Measurements from ENCODE around the gene AAK1. TPM values are rescaled to one million over a fixed set of nuclear protein-coding genes. Genes with fewer than 3 reads are reported as not detected.

The AAK1 gene
- total RNA-seq, 1 donor from 2014 or later: 72.6 TPM

DNA sequence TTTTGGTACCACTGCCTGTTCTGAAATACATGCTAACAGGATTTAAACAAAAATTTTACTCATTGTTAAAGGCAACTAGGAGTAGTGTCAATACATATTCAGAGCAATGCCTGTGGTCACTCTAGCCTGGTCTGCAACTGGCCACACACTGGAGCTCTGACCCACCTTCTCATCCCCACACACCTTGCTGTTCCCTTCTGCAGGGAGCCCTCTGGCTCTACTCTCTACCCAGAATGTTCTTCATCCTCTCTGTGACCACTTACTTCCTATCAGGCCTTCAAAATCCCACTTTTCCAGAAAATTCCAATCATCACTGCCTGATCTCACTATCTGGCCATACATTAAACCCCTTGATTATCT lies 104.0 kb downstream of the AAK1 start:
- DNase-seq (no peak), ATAC-seq (no peak)
- Histone ChIP-seq H3K4me3 (no peak overlapping the region), H3K4me1 (no peaks in the 10 kb centered on the region), H3K27ac (no peak overlapping the region), H3K36me3 (peaks cover 50% of the 10 kb centered on the region), H3K27me3 (no peaks in the 10 kb centered on the region), H3K9me3 (no peaks in the 10 kb centered on the region)
- intact Hi-C loops (cut with DNase I): no loop called here
- TF ChIP-seq, protein P1, sequence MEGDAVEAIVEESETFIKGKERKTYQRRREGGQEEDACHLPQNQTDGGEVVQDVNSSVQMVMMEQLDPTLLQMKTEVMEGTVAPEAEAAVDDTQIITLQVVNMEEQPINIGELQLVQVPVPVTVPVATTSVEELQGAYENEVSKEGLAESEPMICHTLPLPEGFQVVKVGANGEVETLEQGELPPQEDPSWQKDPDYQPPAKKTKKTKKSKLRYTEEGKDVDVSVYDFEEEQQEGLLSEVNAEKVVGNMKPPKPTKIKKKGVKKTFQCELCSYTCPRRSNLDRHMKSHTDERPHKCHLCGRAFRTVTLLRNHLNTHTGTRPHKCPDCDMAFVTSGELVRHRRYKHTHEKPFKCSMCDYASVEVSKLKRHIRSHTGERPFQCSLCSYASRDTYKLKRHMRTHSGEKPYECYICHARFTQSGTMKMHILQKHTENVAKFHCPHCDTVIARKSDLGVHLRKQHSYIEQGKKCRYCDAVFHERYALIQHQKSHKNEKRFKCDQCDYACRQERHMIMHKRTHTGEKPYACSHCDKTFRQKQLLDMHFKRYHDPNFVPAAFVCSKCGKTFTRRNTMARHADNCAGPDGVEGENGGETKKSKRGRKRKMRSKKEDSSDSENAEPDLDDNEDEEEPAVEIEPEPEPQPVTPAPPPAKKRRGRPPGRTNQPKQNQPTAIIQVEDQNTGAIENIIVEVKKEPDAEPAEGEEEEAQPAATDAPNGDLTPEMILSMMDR (IDR thresholded peaks at IDR 0.05): no peak

DNA sequence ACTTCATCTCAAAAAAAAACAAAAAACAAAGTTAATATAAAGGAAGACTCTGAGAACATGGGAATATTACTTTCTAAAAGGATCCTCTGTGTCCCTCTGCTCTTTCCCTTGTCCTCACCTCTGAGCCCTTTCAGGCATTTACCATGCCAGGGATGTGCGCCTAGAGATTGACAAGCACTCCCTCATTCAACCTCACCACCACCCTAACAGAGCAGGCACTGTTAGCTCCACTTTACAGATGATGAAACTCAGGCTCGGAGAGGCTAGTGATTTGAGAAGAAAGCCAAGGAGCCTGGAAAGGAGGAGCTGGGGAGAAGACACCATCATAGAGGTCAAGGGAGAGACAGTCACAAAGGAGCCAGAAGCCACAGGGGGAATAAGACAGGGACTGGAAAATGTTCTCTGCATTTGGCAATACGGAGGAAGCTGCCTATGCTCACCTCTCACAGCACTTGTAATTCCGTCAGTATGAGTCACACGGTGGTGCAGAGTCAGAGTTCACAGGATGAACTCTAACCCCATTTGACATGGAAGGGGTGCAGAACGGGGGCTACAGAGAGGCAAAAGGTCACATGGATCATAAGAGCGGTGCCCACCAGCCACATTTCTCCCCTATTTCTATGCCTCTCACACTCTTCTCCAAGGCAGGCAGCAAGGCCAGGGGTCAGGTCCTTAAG lies 104.5 kb downstream of the AAK1 start:
- Histone ChIP-seq H3K4me3 (no peak overlapping the region), H3K4me1 (no peaks in the 10 kb centered on the region), H3K27me3 (no peaks in the 10 kb centered on the region), H3K27ac (no peak overlapping the region), H3K36me3 (peaks cover 47% of the 10 kb centered on the region), H3K9me3 (no peaks in the 10 kb centered on the region)
- TF ChIP-seq, protein P1 (IDR thresholded peaks at IDR 0.05): no peak
- intact Hi-C loops (cut with DNase I): no loop called here
- DNase-seq: no peak
- peak; percentile 58 for ATAC-seq

DNA sequence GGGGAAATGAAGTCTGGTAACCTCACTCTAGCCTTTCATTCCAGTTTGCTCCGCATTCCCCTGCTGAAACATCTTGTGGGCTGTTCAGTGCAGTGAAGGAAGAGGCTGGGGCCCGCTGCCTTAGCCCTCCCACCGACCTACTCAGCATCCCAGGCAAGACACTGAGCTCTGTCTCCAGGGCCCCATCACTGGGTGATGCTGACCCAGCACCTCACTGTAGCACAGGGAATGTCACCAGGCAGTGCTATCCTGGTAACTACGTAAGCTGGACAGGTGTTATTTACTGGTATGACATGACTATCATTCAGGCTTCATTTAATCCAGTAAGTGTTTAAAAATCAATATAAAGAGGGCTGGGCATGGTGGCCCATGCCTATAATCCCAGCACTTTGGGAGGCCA lies 105.3 kb downstream of the AAK1 start:
- ATAC-seq: no peak
- Histone ChIP-seq H3K9me3 (peaks cover 3% of the 10 kb centered on the region), H3K27ac (no peak overlapping the region), H3K36me3 (peaks cover 40% of the 10 kb centered on the region), H3K4me1 (no peaks in the 10 kb centered on the region), H3K27me3 (no peaks in the 10 kb centered on the region), H3K4me3 (no peak overlapping the region)
- no peak for DNase-seq
- intact Hi-C loops (cut with DNase I): no loop called here
- TF ChIP-seq, protein P1 (IDR thresholded peaks at IDR 0.05): no peak

DNA sequence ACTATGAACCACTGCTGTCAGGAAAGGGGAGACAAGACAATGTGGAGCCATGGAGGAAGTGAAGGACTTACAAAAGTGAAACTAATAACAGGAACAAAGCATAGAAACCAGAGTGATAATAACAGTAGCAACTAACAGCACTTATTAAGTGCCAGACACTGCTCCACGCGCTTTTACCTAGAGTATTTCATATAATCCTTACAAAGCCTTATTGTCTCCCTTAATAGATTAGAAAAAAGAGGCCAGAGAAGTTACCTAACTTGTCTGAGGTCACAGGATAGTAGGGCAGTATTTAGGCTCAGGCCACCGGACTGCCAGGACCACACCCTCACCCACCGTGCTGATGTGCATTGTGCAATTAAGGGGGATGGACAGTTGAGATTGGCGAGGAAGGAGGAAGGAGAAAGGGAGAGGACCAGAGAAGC lies 107.7 kb downstream of the AAK1 start:
- no peaks in the 10 kb centered on the region for H3K27me3 ChIP-seq
- TF ChIP-seq, protein P1 (IDR thresholded peaks at IDR 0.05): no peak
- peaks cover 16% of the 10 kb centered on the region for H3K36me3 ChIP-seq
- peaks cover 6% of the 10 kb centered on the region for H3K9me3 ChIP-seq
- no peaks in the 10 kb centered on the region for H3K4me1 ChIP-seq
- H3K4me3 ChIP-seq: no peak overlapping the region
- DNase-seq: no peak
- ATAC-seq: peak; percentile 81
- intact Hi-C loops (cut with DNase I): no loop called here
- no peak overlapping the region for H3K27ac ChIP-seq

DNA sequence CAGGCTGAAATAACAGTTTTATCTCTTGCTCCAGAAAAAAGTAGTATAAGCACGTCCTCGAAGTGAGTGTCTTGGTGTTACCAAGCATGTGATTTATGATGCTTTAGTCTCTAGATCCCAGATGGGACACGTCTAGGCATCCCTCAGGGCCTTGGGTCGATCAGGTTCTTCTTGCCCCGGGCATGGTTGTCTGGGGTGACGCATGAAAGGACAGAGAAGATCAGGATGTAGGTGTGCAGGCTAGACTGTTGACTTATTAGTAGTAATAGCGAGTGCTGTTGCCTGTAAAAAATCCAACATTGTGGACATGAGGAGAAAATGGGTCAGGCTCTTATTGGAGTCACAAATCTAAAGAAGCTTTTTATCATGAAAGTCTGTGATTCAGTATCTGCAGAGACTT lies 112.4 kb downstream of the AAK1 start:
- DNase-seq: no peak
- Histone ChIP-seq H3K4me3 (no peak overlapping the region), H3K9me3 (peaks cover 6% of the 10 kb centered on the region), H3K27me3 (no peaks in the 10 kb centered on the region), H3K4me1 (no peaks in the 10 kb centered on the region), H3K36me3 (peaks cover 41% of the 10 kb centered on the region), H3K27ac (no peak overlapping the region)
- intact Hi-C loops (cut with DNase I): no loop called here
- TF ChIP-seq, protein P1 (IDR thresholded peaks at IDR 0.05): no peak
- ATAC-seq: no peak

DNA sequence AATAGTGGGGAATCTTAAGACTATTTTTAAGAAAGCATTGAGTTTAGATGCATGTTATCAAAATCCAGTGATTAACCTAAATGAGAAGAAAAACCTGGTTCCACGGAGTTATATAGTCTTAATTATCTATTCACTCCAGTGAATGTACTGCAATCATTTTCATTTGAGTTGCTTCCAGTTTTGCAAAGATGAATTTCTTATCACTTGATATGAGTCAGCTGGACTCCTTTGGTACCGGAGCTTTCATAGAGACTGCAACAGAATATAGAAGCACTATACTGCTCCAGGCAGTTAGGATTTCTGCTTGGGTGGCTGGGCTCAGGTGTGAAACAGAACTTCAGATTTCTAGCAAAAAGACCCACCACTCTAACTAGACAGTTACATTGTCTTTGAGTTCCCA lies 114.1 kb downstream of the AAK1 start:
- DNase-seq: no peak
- H3K27ac ChIP-seq: no peak overlapping the region
- TF ChIP-seq, protein P1 (IDR thresholded peaks at IDR 0.05): no peak
- H3K9me3 ChIP-seq: peaks cover 6% of the 10 kb centered on the region
- no peaks in the 10 kb centered on the region for H3K4me1 ChIP-seq
- no peak for ATAC-seq
- H3K36me3 ChIP-seq: peaks cover 58% of the 10 kb centered on the region
- no peak overlapping the region for H3K4me3 ChIP-seq
- no peaks in the 10 kb centered on the region for H3K27me3 ChIP-seq
- intact Hi-C loops (cut with DNase I): no loop called here

Measured in upper lobe of right lung (tissue), 1 donor.